ENCODE data around the gene MAB21L3.

- TF ChIP-seq POLR2AphosphoS5 (IDR thresholded peaks at IDR 0.05; ENCODE audit: borderline replicate concordance, low read depth, low read length), result no peak
- no peak for TF ChIP-seq EZH2 (IDR thresholded peaks at IDR 0.05)
Measured at GRCh38 chr1:116127123-116127847, 16.1 kb downstream of the MAB21L3 start.
